ENCODE results near the gene STMN3.
"Not testable (repeated sequence)": the region's sequence is repeated elsewhere in the genome, so short reads cannot be mapped to it uniquely, and the experiment has no call there.

STMN3 gene

DNA sequence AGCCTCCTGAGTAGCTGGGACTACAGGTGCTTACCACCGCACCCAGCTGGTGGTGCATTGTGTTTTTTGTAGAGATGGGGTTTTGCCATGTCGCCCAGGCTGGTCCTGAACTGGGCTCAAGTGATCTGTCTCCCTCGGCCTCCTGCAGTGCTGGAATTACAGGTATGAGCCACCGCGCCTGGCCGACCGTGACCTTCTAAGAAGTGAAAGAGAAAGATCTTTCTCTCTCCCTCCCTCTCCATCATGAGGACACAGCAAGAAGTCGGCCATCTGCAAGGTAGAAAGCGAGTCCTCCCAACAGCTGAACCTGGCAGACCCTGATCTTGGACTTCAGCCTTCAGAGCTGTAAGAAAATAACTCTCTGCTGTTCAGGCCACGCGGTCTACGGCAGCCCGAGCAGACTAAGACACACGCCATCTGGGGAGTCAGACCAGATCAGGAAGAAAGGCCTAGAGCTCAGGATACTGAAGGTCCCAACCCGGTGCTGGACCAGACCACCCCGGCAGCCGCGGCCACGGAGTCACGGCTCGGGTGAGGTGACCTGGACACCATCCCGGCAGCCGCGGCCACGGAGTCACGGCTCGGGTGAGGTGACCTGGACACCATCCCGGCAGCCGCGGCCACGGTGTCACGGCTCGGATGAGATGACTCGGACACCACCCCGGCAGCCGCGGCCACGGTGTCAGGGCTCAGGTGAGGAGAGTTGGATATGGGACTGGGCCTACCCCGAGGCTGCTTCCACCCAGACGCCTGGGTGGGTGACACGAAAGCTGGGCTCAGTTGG, 35.9 kb downstream of the STMN3 start:
- Histone ChIP-seq H2BK12ac (ENCODE audit: low read length) (no peak overlapping the region), H2AFZ (ENCODE audit: insufficient read depth, low read length, poor library complexity) (no peak overlapping the region), H3K9ac (ENCODE audit: low read length) (no peak overlapping the region), H2BK120ac (ENCODE audit: insufficient read depth, low read length, poor library complexity) (no peak overlapping the region), H4K12ac (ENCODE audit: low read depth, low read length) (no peak overlapping the region), H3K18ac (ENCODE audit: low read length) (no peak overlapping the region), H3K14ac (ENCODE audit: low read length) (no peak overlapping the region), H3K4ac (ENCODE audit: low read depth, low read length) (no peak overlapping the region), H4K91ac (ENCODE audit: low read depth, low read length) (no peak overlapping the region), H3K36me3 (ENCODE audit: control insufficient read depth in 1 of 2, insufficient read depth in 2 of 2, low read length in 2 of 2) (peaks cover 43 to 45% of the 10 kb centered on the region in 2 experiments), H2AK5ac (ENCODE audit: low read length) (no peak overlapping the region), H3K9me3 (ENCODE audit: insufficient read depth, low read depth, low read length) (peaks cover 6% of the 10 kb centered on the region), H3K79me1 (ENCODE audit: low read length) (no peaks in the 10 kb centered on the region), H3K23ac (ENCODE audit: low read length) (no peak overlapping the region), H3K27me3 (ENCODE audit: insufficient read depth, low read length) (no peaks in the 10 kb centered on the region), H3K4me3 (ENCODE audit: low read depth, low read length) (no peak overlapping the region), H2BK5ac (ENCODE audit: low read depth, low read length, poor library complexity) (no peak overlapping the region), H3K79me2 (ENCODE audit: control insufficient read depth, insufficient read depth, low read length, poor library complexity) (peaks cover 1% of the 10 kb centered on the region), H3K4me1 (ENCODE audit: control insufficient read depth in 1 of 2, insufficient read depth in 2 of 2, low read length in 2 of 2) (peaks cover 0 to 5% of the 10 kb centered on the region in 2 experiments), H4K8ac (ENCODE audit: low read depth, low read length) (no peak overlapping the region), H3K4me2 (ENCODE audit: low read length) (no peak overlapping the region), H3K27ac (ENCODE audit: low read depth, low read length) (no peak overlapping the region)
- WGBS (ENCODE audit: extremely low coverage, insufficient coverage, insufficient read length): no CpG with 5 or more reads among the region's 41 CpGs
- no peak for DNase-seq

DNA sequence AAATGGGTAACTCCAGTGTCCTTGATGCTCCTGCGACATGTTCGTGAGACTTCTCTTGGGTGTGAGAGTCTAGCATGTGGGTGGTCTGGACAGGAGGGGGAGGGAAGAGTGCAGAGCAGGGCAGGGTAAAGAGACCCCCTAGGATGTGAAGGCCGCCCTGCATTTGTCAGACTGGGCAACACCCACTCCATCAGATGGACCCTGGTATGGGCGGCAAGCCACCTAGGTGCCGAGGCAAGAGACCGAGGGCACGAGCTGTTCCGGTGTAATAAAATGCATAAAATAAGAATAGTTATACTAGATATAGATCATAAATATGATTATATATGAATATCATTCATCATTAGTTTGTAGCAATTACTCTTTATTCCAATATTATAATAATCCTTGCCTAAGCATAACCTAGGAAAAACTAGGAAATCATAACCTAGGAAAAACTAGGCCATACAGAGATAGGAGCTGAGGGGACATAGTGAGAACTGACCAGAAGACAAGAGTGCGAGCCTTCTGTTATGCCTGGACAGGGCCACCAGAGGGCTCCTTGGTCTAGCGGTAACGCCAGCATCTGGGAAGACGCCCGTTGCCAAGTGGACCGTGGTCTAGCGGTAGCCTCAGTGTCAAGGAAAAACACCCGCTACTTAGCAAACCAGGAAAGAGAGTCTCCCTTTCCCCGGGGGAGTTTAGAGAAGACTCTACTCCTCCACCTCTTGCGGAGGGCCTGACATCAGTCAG, 39.2 kb downstream of the STMN3 start:
- H3K79me2 ChIP-seq (ENCODE audit: control insufficient read depth, insufficient read depth, low read length, poor library complexity); H3K4me1 ChIP-seq (ENCODE audit: control insufficient read depth in 1 of 2, insufficient read depth in 2 of 2, low read length in 2 of 2); H3K23ac ChIP-seq (ENCODE audit: low read length); H3K27me3 ChIP-seq (ENCODE audit: insufficient read depth, low read length); H2AK5ac ChIP-seq (ENCODE audit: low read length); H4K91ac ChIP-seq (ENCODE audit: low read depth, low read length); H3K4me3 ChIP-seq (ENCODE audit: low read depth, low read length); H3K79me1 ChIP-seq (ENCODE audit: low read length); H2BK5ac ChIP-seq (ENCODE audit: low read depth, low read length, poor library complexity); H3K18ac ChIP-seq (ENCODE audit: low read length); H2AFZ ChIP-seq (ENCODE audit: insufficient read depth, low read length, poor library complexity); H3K9ac ChIP-seq (ENCODE audit: low read length); H4K8ac ChIP-seq (ENCODE audit: low read depth, low read length); H3K14ac ChIP-seq (ENCODE audit: low read length); H2BK120ac ChIP-seq (ENCODE audit: insufficient read depth, low read length, poor library complexity); H3K27ac ChIP-seq (ENCODE audit: low read depth, low read length); H3K4me2 ChIP-seq (ENCODE audit: low read length); H2BK12ac ChIP-seq (ENCODE audit: low read length); H4K12ac ChIP-seq (ENCODE audit: low read depth, low read length); H3K9me3 ChIP-seq (ENCODE audit: insufficient read depth, low read depth, low read length); H3K4ac ChIP-seq (ENCODE audit: low read depth, low read length): not testable (repeated sequence)
- peak in 1 of 2 donors; percentile 29 for DNase-seq
- H3K36me3 ChIP-seq (ENCODE audit: control insufficient read depth in 1 of 2, insufficient read depth in 2 of 2, low read length in 2 of 2): peaks cover 39% of the 10 kb centered on the region in 2 experiments
- WGBS (ENCODE audit: extremely low coverage, insufficient coverage, insufficient read length): no CpG with 5 or more reads among the region's 18 CpGs

DNA sequence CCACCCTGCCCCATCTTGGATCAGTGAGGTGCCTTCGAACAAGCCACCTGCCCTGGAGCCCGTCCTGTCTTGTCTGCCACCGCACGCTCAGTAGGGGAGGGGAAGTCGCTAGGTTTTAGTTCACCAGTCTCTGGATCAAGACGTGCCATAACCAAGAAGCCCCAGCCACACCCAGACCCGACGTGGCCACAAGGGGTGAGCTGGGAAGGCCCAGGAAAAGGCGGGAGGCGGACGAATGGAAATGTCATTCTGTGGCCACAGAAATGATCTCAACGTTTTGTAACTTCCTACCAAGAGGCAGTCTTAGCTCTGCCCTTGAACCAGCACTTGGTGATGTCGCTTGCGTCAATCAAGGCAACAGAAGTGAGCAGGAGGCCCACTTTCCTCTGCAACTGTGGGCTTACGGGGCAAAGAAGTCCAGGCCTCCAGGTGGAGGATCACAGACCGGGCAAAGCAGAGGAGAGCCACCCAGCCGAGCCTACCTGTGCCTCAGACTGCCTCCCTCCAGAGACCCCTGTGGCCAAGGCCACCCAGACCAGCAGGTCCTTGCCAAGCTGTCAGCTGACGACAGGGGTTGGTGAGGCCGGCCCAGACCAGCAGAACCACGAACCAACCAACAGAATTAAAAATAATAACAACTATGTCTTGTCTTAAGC, 40.8 kb downstream of the STMN3 start:
- Histone ChIP-seq H2AK5ac (ENCODE audit: low read length) (no peak overlapping the region), H3K79me1 (ENCODE audit: low read length) (no peaks in the 10 kb centered on the region), H3K4me2 (ENCODE audit: low read length) (no peak overlapping the region), H2BK5ac (ENCODE audit: low read depth, low read length, poor library complexity) (no peak overlapping the region), H3K9ac (ENCODE audit: low read length) (no peak overlapping the region), H4K8ac (ENCODE audit: low read depth, low read length) (no peak overlapping the region), H3K36me3 (ENCODE audit: control insufficient read depth in 1 of 2, insufficient read depth in 2 of 2, low read length in 2 of 2) (peaks cover 24 to 26% of the 10 kb centered on the region in 2 experiments), H3K4me1 (ENCODE audit: control insufficient read depth in 1 of 2, insufficient read depth in 2 of 2, low read length in 2 of 2) (no peaks in the 10 kb centered on the region), H3K27me3 (ENCODE audit: insufficient read depth, low read length) (no peaks in the 10 kb centered on the region), H4K12ac (ENCODE audit: low read depth, low read length) (no peak overlapping the region), H2BK120ac (ENCODE audit: insufficient read depth, low read length, poor library complexity) (no peak overlapping the region), H3K23ac (ENCODE audit: low read length) (no peak overlapping the region), H2BK12ac (ENCODE audit: low read length) (no peak overlapping the region), H3K27ac (ENCODE audit: low read depth, low read length) (no peak overlapping the region), H3K18ac (ENCODE audit: low read length) (no peak overlapping the region), H3K4ac (ENCODE audit: low read depth, low read length) (no peak overlapping the region), H4K91ac (ENCODE audit: low read depth, low read length) (no peak overlapping the region), H3K9me3 (ENCODE audit: insufficient read depth, low read depth, low read length) (peaks cover 8% of the 10 kb centered on the region), H3K14ac (ENCODE audit: low read length) (no peak overlapping the region), H3K4me3 (ENCODE audit: low read depth, low read length) (no peak overlapping the region), H2AFZ (ENCODE audit: insufficient read depth, low read length, poor library complexity) (no peak overlapping the region), H3K79me2 (ENCODE audit: control insufficient read depth, insufficient read depth, low read length, poor library complexity) (no peaks in the 10 kb centered on the region)
- no peak for DNase-seq
- no CpG with 5 or more reads among the region's 20 CpGs for WGBS (ENCODE audit: extremely low coverage, insufficient coverage, insufficient read length)

DNA sequence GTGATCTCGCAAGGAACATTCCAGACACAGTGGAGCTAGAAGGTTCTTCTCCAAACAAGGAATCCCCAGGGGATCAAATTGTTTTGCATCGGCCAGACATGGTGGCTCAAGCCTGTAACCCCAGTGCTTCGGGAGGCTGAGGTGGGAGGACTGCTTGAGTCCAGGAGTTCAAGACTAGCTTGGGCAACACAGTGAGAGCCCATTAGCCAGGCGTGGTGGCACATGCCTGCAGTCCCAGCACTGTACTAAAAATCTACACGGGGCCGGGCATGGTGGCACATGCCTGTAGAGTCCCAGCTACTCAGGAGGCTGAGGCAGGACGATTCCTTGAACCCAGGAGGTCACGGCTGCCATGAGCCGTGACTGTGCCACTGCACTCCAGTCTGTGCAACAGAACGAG, 41.6 kb downstream of the STMN3 start:
- no peak overlapping the region for H3K9ac ChIP-seq (ENCODE audit: low read length)
- H2AK5ac ChIP-seq (ENCODE audit: low read length): no peak overlapping the region
- peaks cover 8% of the 10 kb centered on the region for H3K9me3 ChIP-seq (ENCODE audit: insufficient read depth, low read depth, low read length)
- DNase-seq: no peak
- H2BK5ac ChIP-seq (ENCODE audit: low read depth, low read length, poor library complexity): no peak overlapping the region
- no peak overlapping the region for H4K8ac ChIP-seq (ENCODE audit: low read depth, low read length)
- no peak overlapping the region for H3K4me3 ChIP-seq (ENCODE audit: low read depth, low read length)
- no peaks in the 10 kb centered on the region for H3K79me2 ChIP-seq (ENCODE audit: control insufficient read depth, insufficient read depth, low read length, poor library complexity)
- no peak overlapping the region for H3K14ac ChIP-seq (ENCODE audit: low read length)
- WGBS (ENCODE audit: extremely low coverage, insufficient coverage, insufficient read length): no CpG with 5 or more reads among the region's 10 CpGs
- no peaks in the 10 kb centered on the region for H3K4me1 ChIP-seq (ENCODE audit: control insufficient read depth in 1 of 2, insufficient read depth in 2 of 2, low read length in 2 of 2)
- no peak overlapping the region for H4K91ac ChIP-seq (ENCODE audit: low read depth, low read length)
- no peak overlapping the region for H3K4ac ChIP-seq (ENCODE audit: low read depth, low read length)
- no peak overlapping the region for H3K27ac ChIP-seq (ENCODE audit: low read depth, low read length)
- no peak overlapping the region for H2AFZ ChIP-seq (ENCODE audit: insufficient read depth, low read length, poor library complexity)
- no peak overlapping the region for H2BK120ac ChIP-seq (ENCODE audit: insufficient read depth, low read length, poor library complexity)
- H3K4me2 ChIP-seq (ENCODE audit: low read length): no peak overlapping the region
- H3K79me1 ChIP-seq (ENCODE audit: low read length): no peaks in the 10 kb centered on the region
- H3K23ac ChIP-seq (ENCODE audit: low read length): no peak overlapping the region
- no peak overlapping the region for H3K18ac ChIP-seq (ENCODE audit: low read length)
- H2BK12ac ChIP-seq (ENCODE audit: low read length): no peak overlapping the region
- H3K36me3 ChIP-seq (ENCODE audit: control insufficient read depth in 1 of 2, insufficient read depth in 2 of 2, low read length in 2 of 2): peaks cover 17 to 19% of the 10 kb centered on the region in 2 experiments
- H3K27me3 ChIP-seq (ENCODE audit: insufficient read depth, low read length): no peaks in the 10 kb centered on the region
- H4K12ac ChIP-seq (ENCODE audit: low read depth, low read length): no peak overlapping the region
